HUES6 (cell line): ENCODE results near the gene BCL2.

Experiments used
- H3K27ac ChIP-seq: 2 replicates; pipeline ENCODE4 v1.7.0; 2013; ENCODE audit warnings: low read depth, mild to moderate bottlenecking, low read length, inconsistent platforms
- H3K27me3 ChIP-seq: 2 replicates; pipeline ENCODE4 v1.6.1; 2013; ENCODE audit warnings: low read length; ENCODE audit not compliant: control insufficient read depth, insufficient read depth
- H3K36me3 ChIP-seq: 2 replicates; pipeline ENCODE4 v1.6.1; 2013; ENCODE audit warnings: low read length; ENCODE audit not compliant: control insufficient read depth, insufficient read depth
- H3K4me1 ChIP-seq: 2 replicates; pipeline ENCODE4 v1.6.1; 2013; ENCODE audit warnings: low read length; ENCODE audit not compliant: control insufficient read depth, insufficient read depth
- H3K4me3 ChIP-seq: 2 replicates; pipeline ENCODE4 v1.5.1; 2013; ENCODE audit warnings: low read depth, low read length
- H3K9ac ChIP-seq: one replicate; pipeline ENCODE4 v1.6.1; 2013; ENCODE audit warnings: mild to moderate bottlenecking, low read length
- H3K9me3 ChIP-seq: 2 replicates; pipeline ENCODE4 v1.6.1; 2013; ENCODE audit warnings: low read depth, low read length; ENCODE audit not compliant: control insufficient read depth, insufficient read depth

BCL2 gene

GRCh38 chr18:63175264-63175663, 144.3 kb downstream of the BCL2 start:
- H3K4me1 ChIP-seq = peaks cover 16% of the 10 kb centered on the region
- no peaks in the 10 kb centered on the region for H3K36me3 ChIP-seq
- H3K27ac ChIP-seq = no peak overlapping the region
- no peaks in the 10 kb centered on the region for H3K9me3 ChIP-seq
- H3K4me3 ChIP-seq = no peak overlapping the region
- no peaks in the 10 kb centered on the region for H3K27me3 ChIP-seq
- H3K9ac ChIP-seq = no peak overlapping the region

DNA sequence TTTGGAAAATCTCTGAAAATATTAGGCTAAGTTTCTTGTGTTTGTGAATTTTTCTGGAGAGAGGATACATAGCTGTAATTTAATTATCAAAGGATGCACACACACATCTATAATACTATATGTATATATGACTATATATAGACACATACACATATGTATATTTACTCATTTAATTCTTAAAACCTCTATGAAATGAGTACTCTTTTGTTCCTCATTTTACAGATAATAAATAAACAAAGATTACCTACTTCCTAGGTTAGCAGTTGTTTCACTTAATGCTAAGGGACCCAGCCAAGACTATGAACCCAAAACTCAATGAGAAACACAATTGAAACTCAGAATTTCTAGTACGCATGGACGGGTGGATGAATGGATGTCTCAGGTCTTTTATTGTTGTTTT, 145.6 kb downstream of the BCL2 start:
- H3K27me3 ChIP-seq = no peaks in the 10 kb centered on the region
- peaks cover 15% of the 10 kb centered on the region for H3K4me1 ChIP-seq
- no peaks in the 10 kb centered on the region for H3K36me3 ChIP-seq
- H3K4me3 ChIP-seq = no peak overlapping the region
- no peaks in the 10 kb centered on the region for H3K9me3 ChIP-seq
- H3K9ac ChIP-seq = no peak overlapping the region
- no peak overlapping the region for H3K27ac ChIP-seq

DNA sequence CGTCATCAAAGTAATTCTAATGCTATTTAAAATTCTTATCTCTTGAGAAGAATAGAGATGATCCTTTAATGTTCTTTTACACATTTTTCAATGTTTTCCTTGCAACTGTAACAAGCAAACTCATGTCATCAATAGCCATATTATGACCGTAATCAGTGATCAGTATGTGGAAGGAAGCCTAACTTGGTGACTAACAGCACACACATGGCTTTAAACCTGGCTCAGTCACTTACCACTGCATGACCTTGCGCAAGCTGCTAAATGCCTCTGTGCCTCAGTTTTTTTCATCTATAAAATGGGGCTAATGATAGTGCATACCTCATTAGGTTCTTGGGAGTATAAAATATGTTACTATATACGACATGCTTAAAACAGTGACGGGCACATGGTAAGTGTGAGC, 149.7 kb downstream of the BCL2 start:
- H3K36me3 ChIP-seq = no peaks in the 10 kb centered on the region
- no peak overlapping the region for H3K27ac ChIP-seq
- no peak overlapping the region for H3K4me3 ChIP-seq

GRCh38 chr18:63168287-63168686, 151.3 kb downstream of the BCL2 start:
- H3K4me1 ChIP-seq = no peaks in the 10 kb centered on the region
- no peaks in the 10 kb centered on the region for H3K9me3 ChIP-seq
- no peak overlapping the region for H3K4me3 ChIP-seq
- H3K27ac ChIP-seq = no peak overlapping the region
- no peaks in the 10 kb centered on the region for H3K27me3 ChIP-seq
- no peaks in the 10 kb centered on the region for H3K36me3 ChIP-seq
- H3K9ac ChIP-seq = no peak overlapping the region

More for the DNA sequence above, 149.7 kb downstream of the BCL2 start:
- no peak overlapping the region for H3K9ac ChIP-seq
- H3K4me1 ChIP-seq = no peaks in the 10 kb centered on the region
- no peaks in the 10 kb centered on the region for H3K27me3 ChIP-seq
- no peaks in the 10 kb centered on the region for H3K9me3 ChIP-seq

DNA sequence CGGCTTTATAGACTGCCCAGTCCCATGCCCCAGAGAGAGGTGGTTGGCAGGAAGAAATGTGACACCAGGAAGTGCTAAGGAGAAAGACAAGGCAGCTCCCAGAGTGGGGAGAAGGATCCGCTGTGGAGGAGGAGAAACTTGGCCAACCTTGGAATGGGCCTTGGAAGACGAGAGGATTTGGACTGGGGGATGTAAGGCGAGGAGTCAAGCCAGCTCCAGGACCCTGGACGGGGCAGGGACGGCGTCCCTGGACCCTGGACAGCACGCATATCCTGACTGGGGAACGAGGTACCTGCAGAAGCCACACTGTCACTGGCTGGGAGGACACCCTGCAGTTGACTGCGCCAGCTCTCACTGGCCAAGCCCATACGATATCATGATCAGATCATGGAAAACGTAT, 153.4 kb downstream of the BCL2 start:
- Histone ChIP-seq H3K9ac (no peak overlapping the region), H3K27ac (no peak overlapping the region), H3K36me3 (no peaks in the 10 kb centered on the region), H3K4me3 (no peak overlapping the region), H3K9me3 (no peaks in the 10 kb centered on the region), H3K27me3 (no peaks in the 10 kb centered on the region), H3K4me1 (no peaks in the 10 kb centered on the region)

DNA sequence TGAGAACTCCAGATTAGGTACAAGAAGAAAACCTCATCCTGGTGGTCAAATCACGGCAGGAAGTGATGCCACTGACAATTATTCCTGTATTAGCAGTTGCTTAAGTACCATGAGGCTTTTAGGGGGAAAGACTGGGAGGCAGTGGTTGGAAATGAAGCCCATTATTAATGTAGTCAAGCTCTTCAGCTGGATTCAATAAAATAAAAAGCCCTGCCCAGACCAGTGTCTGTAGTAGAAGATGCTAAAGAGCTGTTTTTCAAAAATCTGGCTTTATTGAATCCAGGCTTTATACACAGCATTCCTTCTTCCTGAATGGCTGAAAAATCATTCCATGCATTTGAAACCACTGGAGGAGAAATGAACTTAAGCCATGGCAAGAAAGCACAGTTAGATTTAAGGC, 155.2 kb downstream of the BCL2 start:
- no peak overlapping the region for H3K4me3 ChIP-seq
- H3K27me3 ChIP-seq = no peaks in the 10 kb centered on the region
- H3K9ac ChIP-seq = no peak overlapping the region
- H3K27ac ChIP-seq = no peak overlapping the region
- H3K9me3 ChIP-seq = no peaks in the 10 kb centered on the region
- H3K4me1 ChIP-seq = no peaks in the 10 kb centered on the region
- no peaks in the 10 kb centered on the region for H3K36me3 ChIP-seq

GRCh38 chr18:63162271-63163014, 157.1 kb downstream of the BCL2 start:
- Histone ChIP-seq H3K9ac (no peak overlapping the region), H3K36me3 (no peaks in the 10 kb centered on the region), H3K9me3 (no peaks in the 10 kb centered on the region), H3K4me1 (no peaks in the 10 kb centered on the region), H3K27me3 (no peaks in the 10 kb centered on the region), H3K27ac (no peak overlapping the region), H3K4me3 (no peak overlapping the region)

DNA sequence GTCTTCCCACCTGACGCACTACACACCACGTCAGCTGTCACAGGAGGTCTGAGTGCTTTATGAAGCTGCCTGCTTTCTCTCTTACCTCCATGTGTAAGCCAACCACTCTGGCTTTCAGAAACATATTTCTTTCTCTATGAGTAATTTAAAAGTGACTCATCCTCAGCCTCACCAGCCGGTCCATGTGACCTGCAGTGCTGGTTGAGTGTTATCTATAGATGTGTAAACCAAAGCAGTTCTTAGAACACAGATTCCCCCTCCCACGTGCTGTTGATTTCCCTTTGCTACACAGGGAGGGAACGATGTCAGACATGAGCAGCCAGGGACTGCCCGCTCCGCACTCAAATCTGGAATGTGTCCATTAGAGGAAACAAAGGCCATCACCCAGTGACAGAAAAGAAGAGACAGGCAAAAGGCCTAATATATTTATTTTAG, 157.8 kb downstream of the BCL2 start:
- Histone ChIP-seq H3K9me3 (no peaks in the 10 kb centered on the region), H3K27me3 (no peaks in the 10 kb centered on the region), H3K27ac (no peak overlapping the region), H3K4me1 (no peaks in the 10 kb centered on the region), H3K9ac (no peak overlapping the region), H3K36me3 (no peaks in the 10 kb centered on the region), H3K4me3 (no peak overlapping the region)

DNA sequence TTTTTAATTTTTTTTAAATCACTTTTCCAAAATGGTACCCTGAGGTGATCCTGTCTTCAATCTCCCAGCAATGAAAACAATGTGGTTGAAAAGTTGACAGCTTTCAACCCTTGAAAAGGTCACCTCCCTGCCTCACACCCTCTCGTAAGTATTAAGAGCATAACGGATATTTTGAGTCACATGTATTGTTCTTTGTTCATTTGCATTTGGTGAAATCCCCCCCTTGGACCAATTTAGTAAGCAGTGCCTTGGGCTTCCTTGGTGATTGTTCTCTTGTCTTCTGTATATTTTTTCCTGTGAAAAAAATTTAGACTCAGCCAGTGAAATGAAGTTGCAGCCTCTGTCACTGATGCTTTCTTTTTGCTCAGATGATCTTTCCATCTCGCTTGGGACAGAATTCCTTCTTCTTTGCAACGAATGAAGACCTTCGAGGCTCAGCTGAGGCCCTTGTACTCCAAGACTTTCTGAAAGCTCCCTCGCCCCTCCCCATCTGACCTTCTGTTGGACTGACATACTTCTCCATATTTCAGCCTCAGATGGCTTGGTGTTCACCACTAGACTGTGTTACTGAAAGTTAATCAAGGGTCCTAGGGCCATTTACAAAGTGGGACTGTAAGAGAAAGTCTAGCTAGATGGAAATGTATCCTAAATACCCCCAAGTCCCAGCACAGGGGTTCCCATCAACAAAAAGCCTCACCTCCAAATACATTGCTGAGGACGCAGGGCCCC, 158.4 kb downstream of the BCL2 start:
- H3K9ac ChIP-seq = no peak overlapping the region
- 0 out of 2 replicates have a peak, but pooled peaks cover 5% of the 10 kb centered on the region for H3K4me1 ChIP-seq
- H3K27me3 ChIP-seq = no peaks in the 10 kb centered on the region
- no peaks in the 10 kb centered on the region for H3K9me3 ChIP-seq
- H3K27ac ChIP-seq = no peak overlapping the region
- no peak overlapping the region for H3K4me3 ChIP-seq
- H3K36me3 ChIP-seq = no peaks in the 10 kb centered on the region

GRCh38 chr18:63160172-63160995, 159.2 kb downstream of the BCL2 start:
- Histone ChIP-seq H3K27me3 (no peaks in the 10 kb centered on the region), H3K27ac (no peak overlapping the region), H3K36me3 (no peaks in the 10 kb centered on the region), H3K9ac (no peak overlapping the region), H3K4me1 (0 out of 2 replicates have a peak, but pooled peaks cover 6% of the 10 kb centered on the region), H3K9me3 (no peaks in the 10 kb centered on the region), H3K4me3 (no peak overlapping the region)

DNA sequence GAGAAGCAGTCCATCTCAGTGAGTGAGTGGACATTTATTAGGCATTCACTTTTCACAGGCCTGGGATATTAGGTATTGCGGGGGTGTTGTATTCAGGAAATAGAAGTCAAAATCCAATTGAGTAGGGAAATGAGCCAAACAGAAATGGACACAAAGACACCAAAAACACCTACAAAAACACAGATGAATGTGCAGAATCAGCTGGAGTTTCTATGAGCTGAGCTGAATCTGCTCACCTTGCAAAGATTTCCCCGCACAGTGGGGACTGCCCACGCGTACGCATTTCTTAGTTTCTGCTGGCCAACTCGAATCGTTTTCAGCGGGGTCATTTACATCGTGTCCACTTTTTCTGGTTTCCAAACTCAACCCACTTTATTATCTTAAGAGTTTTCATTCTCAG, 160.0 kb downstream of the BCL2 start:
- Histone ChIP-seq H3K9ac (no peak overlapping the region), H3K27ac (no peak overlapping the region), H3K4me3 (no peak overlapping the region), H3K9me3 (no peaks in the 10 kb centered on the region), H3K27me3 (no peaks in the 10 kb centered on the region), H3K36me3 (no peaks in the 10 kb centered on the region), H3K4me1 (peaks cover 9% of the 10 kb centered on the region; the same call in 1 of the 2 replicates)
